GM20431 (cell line): ENCODE data around the gene CPNE7.
"Not testable (repeated sequence)": the region's sequence is repeated elsewhere in the genome, so short reads cannot be mapped to it uniquely, and the experiment has no call there.

ENCODE experiments used
- in situ Hi-C: fragments of 300-500 bp; cut with MseI, MboI; formaldehyde crosslinking; loops from one replicate; pipeline ENCODE4 v1.15.0; 2020; ENCODE audit warnings: low sequenced_read_pairs; ENCODE audit not compliant: unreplicated experiment

The CPNE7 gene

GRCh38 chr16:89618109-89618998, 42.8 kb downstream of the CPNE7 start:
- in situ Hi-C loops = no loop called here

- in situ Hi-C loops = no loop called here
These were observed 44.3 kb downstream of the CPNE7 start for GRCh38 chr16:89619840-89620239.

GRCh38 chr16:89620406-89620841, 44.9 kb downstream of the CPNE7 start:
- in situ Hi-C loops = no loop called here

GRCh38 chr16:89621136-89621697, 45.7 kb downstream of the CPNE7 start:
- in situ Hi-C loops = no loop called here

- in situ Hi-C loops = no loop called here
These were observed 46.3 kb downstream of the CPNE7 start for GRCh38 chr16:89621698-89622409.

GRCh38 chr16:89623511-89624261, 48.1 kb downstream of the CPNE7 start:
- in situ Hi-C loops = no loop called here

- in situ Hi-C loops = no loop called here
These were observed 49.5 kb downstream of the CPNE7 start for GRCh38 chr16:89624777-89625761.

GRCh38 chr16:89629827-89630610, 54.5 kb downstream of the CPNE7 start:
- in situ Hi-C loops = no loop called here

GRCh38 chr16:89633064-89633631, 57.6 kb downstream of the CPNE7 start:
- in situ Hi-C loops = no loop called here

GRCh38 chr16:89634463-89635385, 59.2 kb downstream of the CPNE7 start:
- in situ Hi-C loops = not testable (repeated sequence)

GRCh38 chr16:89636663-89637062, 61.1 kb downstream of the CPNE7 start:
- in situ Hi-C loops = no loop called here

GRCh38 chr16:89637379-89637778, 61.8 kb downstream of the CPNE7 start:
- in situ Hi-C loops = no loop called here

GRCh38 chr16:89638455-89638854, 62.9 kb downstream of the CPNE7 start:
- in situ Hi-C loops = no loop called here

- in situ Hi-C loops = no loop called here
These were observed 63.8 kb downstream of the CPNE7 start for GRCh38 chr16:89639385-89639784.

GRCh38 chr16:89641458-89642119, 66.0 kb downstream of the CPNE7 start:
- in situ Hi-C loops = no loop called here

GRCh38 chr16:89642574-89642973, 67.0 kb downstream of the CPNE7 start:
- in situ Hi-C loops = no loop called here
